Esophagus muscularis mucosa (tissue), 3 donors: ENCODE results near the gene USHBP1.

ENCODE experiments used
- CTCF ChIP-seq, 3 experiments: fragments of 200-600 bp in 2 of 3; fragments of 450-650 bp in 1 of 3; sonication (generic) in 2 of 3; IDR thresholded peaks; one replicate each; pipeline ENCODE4 v1.5.1; 2017 to 2019; ENCODE audit warnings: antibody characterized with exemption in 3 of 3, mild to moderate bottlenecking in 2 of 3, moderate library complexity in 1 of 3
- EP300 ChIP-seq: sonication (generic); formaldehyde crosslinking; IDR thresholded peaks from one replicate; pipeline ENCODE4 v1.6.1; 2017; ENCODE audit warnings: antibody characterized with exemption

- TF ChIP-seq EP300, result no peak
- no peak for TF ChIP-seq CTCF (IDR thresholded peaks at IDR 0.05)
These were observed 40.1 kb upstream of the USHBP1 start for GRCh38 chr19:17304386-17305215.
